ENCODE data around the gene ZSCAN30. TPM values are rescaled to one million over a fixed set of nuclear protein-coding genes. Genes with fewer than 3 reads are reported as not detected.

The ZSCAN30 gene
- total and polyA plus RNA-seq, 8 donors = 15.0 to 68.7 (median 58.4) TPM

- H3K36me3 ChIP-seq = no peaks in the 10 kb centered on the region
- intact Hi-C loops (cut with DNase I) = no loop called here
- H3K4me3 ChIP-seq = no peak overlapping the region
- DNase-seq (peak in 1 of 4 donors; percentile 69), ATAC-seq (no peak)
- H3K27me3 ChIP-seq = no peaks in the 10 kb centered on the region
- peaks cover 0 to 4% of the 10 kb centered on the region in 2 donors for H3K4me1 ChIP-seq
- H3K9me3 ChIP-seq = peaks cover 0 to 21% of the 10 kb centered on the region in 2 donors
- TF ChIP-seq CTCF (IDR thresholded peaks at IDR 0.05) = no peak
- H3K27ac ChIP-seq = no peak overlapping the region
These were observed 18.4 kb downstream of the ZSCAN30 start for GRCh38 chr18:35271656-35272055.

- ATAC-seq = no peak
- no peak for TF ChIP-seq CTCF (IDR thresholded peaks at IDR 0.05)
These were observed 21.2 kb downstream of the ZSCAN30 start for GRCh38 chr18:35268821-35269220.

GRCh38 chr18:35267809-35268208 is 22.2 kb downstream of the ZSCAN30 start:
- TF ChIP-seq CTCF (IDR thresholded peaks at IDR 0.05) = no peak
- DNase-seq (peak in 2 of 4 donors; percentile 19 to 80), ATAC-seq (peak; percentile 5)
- intact Hi-C loops (cut with DNase I) = no loop called here
- peak overlapping the region; percentile 58 to 71 for H3K4me3 ChIP-seq
- H3K4me1 ChIP-seq = peaks cover 0 to 4% of the 10 kb centered on the region in 2 donors
- H3K36me3 ChIP-seq = peaks cover 0 to 5% of the 10 kb centered on the region in 2 donors
- H3K27ac ChIP-seq = peak overlapping the region in 1 of 2 donors; percentile 80
- H3K27me3 ChIP-seq = no peaks in the 10 kb centered on the region
- peaks cover 0 to 17% of the 10 kb centered on the region in 2 donors for H3K9me3 ChIP-seq

More at GRCh38 chr18:35268821-35269220, 21.2 kb downstream of the ZSCAN30 start:
- no peak overlapping the region for H3K4me3 ChIP-seq
- DNase-seq = no peak
- no peak overlapping the region for H3K27ac ChIP-seq
- no peaks in the 10 kb centered on the region for H3K27me3 ChIP-seq
- H3K9me3 ChIP-seq = peaks cover 0 to 21% of the 10 kb centered on the region in 2 donors
- intact Hi-C loops (cut with DNase I) = no loop called here
- H3K4me1 ChIP-seq = peaks cover 0 to 4% of the 10 kb centered on the region in 2 donors
- H3K36me3 ChIP-seq = no peaks in the 10 kb centered on the region

GRCh38 chr18:35267161-35267651 is 22.8 kb downstream of the ZSCAN30 start:
- ATAC-seq (peak; percentile 97), DNase-seq (peak; percentile 73 to 91 (median 88))
- peak overlapping the region; percentile 58 to 71 for H3K4me3 ChIP-seq
- intact Hi-C loops (cut with DNase I) = no loop called here
- no peaks in the 10 kb centered on the region for H3K27me3 ChIP-seq
- H3K9me3 ChIP-seq = peaks cover 0 to 16% of the 10 kb centered on the region in 2 donors
- peaks cover 0 to 11% of the 10 kb centered on the region in 2 donors for H3K36me3 ChIP-seq
- TF ChIP-seq CTCF (IDR thresholded peaks at IDR 0.05) = no peak
- H3K27ac ChIP-seq = peak overlapping the region; percentile 70 to 80
- peaks cover 0 to 4% of the 10 kb centered on the region in 2 donors for H3K4me1 ChIP-seq

- Histone ChIP-seq H3K36me3 (peaks cover 0 to 12% of the 10 kb centered on the region in 2 donors), H3K27ac (no peak overlapping the region), H3K27me3 (no peaks in the 10 kb centered on the region), H3K4me3 (no peak overlapping the region), H3K9me3 (peaks cover 0 to 5% of the 10 kb centered on the region in 2 donors), H3K4me1 (peaks cover 0 to 4% of the 10 kb centered on the region in 2 donors)
- DNase-seq (no peak), ATAC-seq (no peak)
- intact Hi-C loops (cut with DNase I) = no loop called here
- TF ChIP-seq CTCF (IDR thresholded peaks at IDR 0.05) = no peak
These were observed 25.6 kb downstream of the ZSCAN30 start for GRCh38 chr18:35264409-35264808.

All from left lung (tissue), 10 donors.